Suprapubic skin (tissue), 4 donors: ENCODE data around the gene PRR11.

ENCODE experiments used
- EP300 ChIP-seq: sonication (generic); formaldehyde crosslinking; IDR thresholded peaks from one replicate; pipeline ENCODE4 v1.6.1; 2017; ENCODE audit warnings: antibody characterized with exemption
- POLR2A ChIP-seq, 2 donors: fragments of 450-650 bp; IDR thresholded peaks; one replicate each; pipeline ENCODE4 v1.6.1; 2017; ENCODE audit warnings: antibody characterized with exemption in 2 of 2, mild to moderate bottlenecking in 2 of 2, moderate library complexity in 2 of 2
- POLR2AphosphoS5 ChIP-seq, 3 donors: sonication (generic); formaldehyde crosslinking; IDR thresholded peaks; one replicate each; pipeline ENCODE4 v1.6.1; 2017; ENCODE audit warnings: antibody characterized with exemption in 3 of 3
- TF ChIP-seq, protein P1 (sequence below), 2 donors: fragments of 200-600 bp in 1 of 2; fragments of 450-650 bp in 1 of 2; sonication (generic) in 1 of 2; IDR thresholded peaks; one replicate each; pipeline ENCODE4 v1.5.1; 2016 to 2019; ENCODE audit warnings: antibody characterized with exemption in 2 of 2, mild to moderate bottlenecking in 1 of 2, moderate library complexity in 1 of 2

DNA sequence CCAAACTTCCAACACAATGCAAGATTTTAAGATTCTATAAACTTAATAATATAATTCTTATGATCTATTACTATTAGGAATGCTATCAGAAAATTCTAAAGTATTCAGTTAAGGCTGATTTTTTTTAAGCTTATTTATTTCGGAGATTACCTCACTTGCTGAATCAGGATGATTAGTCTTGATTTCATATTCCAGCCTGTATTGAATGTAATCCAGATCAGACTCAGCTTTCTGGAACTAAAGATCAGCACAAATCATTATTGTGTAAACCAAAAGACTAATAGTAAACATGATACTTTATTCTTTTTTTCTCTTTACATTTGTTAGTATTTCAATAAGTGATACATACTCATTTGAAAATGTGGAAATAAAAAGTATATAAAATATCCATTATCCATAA is 24.4 kb upstream of the PRR11 start:
- TF ChIP-seq, protein P1, sequence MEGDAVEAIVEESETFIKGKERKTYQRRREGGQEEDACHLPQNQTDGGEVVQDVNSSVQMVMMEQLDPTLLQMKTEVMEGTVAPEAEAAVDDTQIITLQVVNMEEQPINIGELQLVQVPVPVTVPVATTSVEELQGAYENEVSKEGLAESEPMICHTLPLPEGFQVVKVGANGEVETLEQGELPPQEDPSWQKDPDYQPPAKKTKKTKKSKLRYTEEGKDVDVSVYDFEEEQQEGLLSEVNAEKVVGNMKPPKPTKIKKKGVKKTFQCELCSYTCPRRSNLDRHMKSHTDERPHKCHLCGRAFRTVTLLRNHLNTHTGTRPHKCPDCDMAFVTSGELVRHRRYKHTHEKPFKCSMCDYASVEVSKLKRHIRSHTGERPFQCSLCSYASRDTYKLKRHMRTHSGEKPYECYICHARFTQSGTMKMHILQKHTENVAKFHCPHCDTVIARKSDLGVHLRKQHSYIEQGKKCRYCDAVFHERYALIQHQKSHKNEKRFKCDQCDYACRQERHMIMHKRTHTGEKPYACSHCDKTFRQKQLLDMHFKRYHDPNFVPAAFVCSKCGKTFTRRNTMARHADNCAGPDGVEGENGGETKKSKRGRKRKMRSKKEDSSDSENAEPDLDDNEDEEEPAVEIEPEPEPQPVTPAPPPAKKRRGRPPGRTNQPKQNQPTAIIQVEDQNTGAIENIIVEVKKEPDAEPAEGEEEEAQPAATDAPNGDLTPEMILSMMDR (IDR thresholded peaks at IDR 0.05), result no peak
- no peak for TF ChIP-seq POLR2A (IDR thresholded peaks at IDR 0.05)
- no peak for TF ChIP-seq EP300
- TF ChIP-seq POLR2AphosphoS5 (IDR thresholded peaks at IDR 0.05), result no peak
